PC-3 (cell line): ENCODE data around the gene NDUFA7.
"Not testable (repeated sequence)": the region's sequence is repeated elsewhere in the genome, so short reads cannot be mapped to it uniquely, and the experiment has no call there.

Source experiments
- CTCF ChIP-seq: fragments of 300-600 bp; sonication (generic); conservative IDR thresholded peaks from 2 replicates; pipeline ENCODE4 v1.5.1; 2017; ENCODE audit warnings: antibody characterized with exemption, low read depth, mild to moderate bottlenecking, low read length
- EZH2phosphoT487 ChIP-seq: fragments of 300-600 bp; sonication (generic); IDR thresholded peaks from 2 replicates; pipeline ENCODE4 v1.6.1; 2018; ENCODE audit warnings: mild to moderate bottlenecking, antibody characterized with exemption, low read length, borderline replicate concordance

GRCh38 chr19:8349629-8350372, 28.6 kb upstream of the NDUFA7 start:
- not testable (repeated sequence) for TF ChIP-seq CTCF, EZH2phosphoT487
